SU-DHL-6 (cell line): ENCODE measurements around the gene DSCAML1.

Experiments used
- H2AFZ ChIP-seq: fragments of 200-600 bp; sonication (generic); 2 replicates; pipeline ENCODE4 v1.6.1; 2014; ENCODE audit warnings: low read depth, mild to moderate bottlenecking, moderate library complexity, mixed read lengths, antibody characterized with exemption, low read length; ENCODE audit not compliant: severe bottlenecking
- H3F3A ChIP-seq: fragments of 200-600 bp; shearing (Covaris generic); 2 replicates; pipeline ENCODE4 v1.6.0; 2016; ENCODE audit warnings: antibody characterized with exemption, mild to moderate bottlenecking; ENCODE audit not compliant: insufficient read depth
- H3K27ac ChIP-seq: fragments of 200-600 bp; sonication (generic); 2 replicates; pipeline ENCODE4 v1.5.1; 2016; ENCODE audit warnings: low read depth, mild to moderate bottlenecking, low read length, moderate library complexity, mixed read lengths
- H3K27me3 ChIP-seq: fragments of 200-600 bp; sonication (generic), shearing (Covaris generic); 2 replicates; pipeline ENCODE4 v1.6.0; 2014; ENCODE audit warnings: mild to moderate bottlenecking, low read length
- H3K36me3 ChIP-seq: fragments of 200-600 bp; sonication (generic); 2 replicates; pipeline ENCODE4 v1.6.1; 2014; ENCODE audit warnings: mild to moderate bottlenecking, low read length, mixed read lengths
- H3K4me2 ChIP-seq: fragments of 300-600, 200-600 bp; shearing (Covaris generic), sonication (generic); 2 replicates; pipeline ENCODE4 v1.6.0; 2014; ENCODE audit warnings: low read length, low read depth, mild to moderate bottlenecking; ENCODE audit not compliant: poor library complexity, severe bottlenecking
- H3K4me3 ChIP-seq: fragments of 200-600 bp; sonication (generic); 2 replicates; pipeline ENCODE4 v1.5.1; 2014; ENCODE audit warnings: antibody characterized with exemption, low read length, mild to moderate bottlenecking, mixed read lengths; ENCODE audit not compliant: insufficient read depth, poor library complexity, severe bottlenecking
- H3K79me2 ChIP-seq: fragments of 200-600 bp; sonication (generic); 2 replicates; pipeline ENCODE4 v1.6.1; 2014; ENCODE audit warnings: mild to moderate bottlenecking, low read length, moderate library complexity; ENCODE audit not compliant: insufficient read depth
- H3K9ac ChIP-seq: fragments of 200-600 bp; sonication (generic); 2 replicates; pipeline ENCODE4 v1.7.0; 2014; ENCODE audit warnings: mild to moderate bottlenecking, low read length
- H3K9me2 ChIP-seq: fragments of 200-600 bp; sonication (generic); replicated peaks from 2 replicates; pipeline ENCODE4 v1.6.1; 2014; ENCODE audit warnings: low read length; ENCODE audit not compliant: insufficient read depth
- H3K9me3 ChIP-seq: fragments of 200-600 bp; sonication (generic); 2 replicates; pipeline ENCODE4 v1.6.1; 2014; ENCODE audit warnings: low read length, mixed read lengths; ENCODE audit not compliant: insufficient read depth
- H4K20me1 ChIP-seq: fragments of 200-600 bp; sonication (generic); 2 replicates; pipeline ENCODE4 v1.6.1; 2014; ENCODE audit warnings: low read depth, mild to moderate bottlenecking, antibody characterized with exemption, low read length, moderate library complexity, mixed read lengths
- CTCF ChIP-seq: fragments of 200-600 bp; sonication (generic); IDR thresholded peaks from one replicate; pipeline ENCODE4 v1.5.1; 2017; ENCODE audit warnings: antibody characterized with exemption, mild to moderate bottlenecking, low read length, moderate library complexity; ENCODE audit not compliant: insufficient read depth, poor library complexity, severe bottlenecking
- EZH2phosphoT487 ChIP-seq: fragments of 200-600 bp; sonication (generic), shearing (Covaris generic); conservative IDR thresholded peaks from 2 replicates; pipeline ENCODE4 v1.6.1; 2018; ENCODE audit warnings: mild to moderate bottlenecking, antibody characterized with exemption, low read length, moderate library complexity, mixed read lengths

Gene DSCAML1

GRCh38 chr11:117662671-117663269 is 134.2 kb downstream of the DSCAML1 start:
- H3K9me3 ChIP-seq = no peaks in the 10 kb centered on the region
- H3K4me2 ChIP-seq = no peak overlapping the region
- no peak for TF ChIP-seq CTCF
- TF ChIP-seq EZH2phosphoT487 = no peak
- 0 out of 2 replicates have a peak, but pooled peaks cover 4% of the 10 kb centered on the region for H3K27me3 ChIP-seq
- H3K36me3 ChIP-seq = no peaks in the 10 kb centered on the region
- no peaks in the 10 kb centered on the region for H4K20me1 ChIP-seq
- no peak overlapping the region for H3K9ac ChIP-seq
- H3K4me3 ChIP-seq = no peak overlapping the region
- no peak overlapping the region for H2AFZ ChIP-seq
- H3F3A ChIP-seq = no peaks in the 10 kb centered on the region
- no peaks in the 10 kb centered on the region for H3K79me2 ChIP-seq
- no peak overlapping the region for H3K27ac ChIP-seq
- H3K9me2 ChIP-seq = no peaks in the 10 kb centered on the region

GRCh38 chr11:117662255-117662654 is 134.8 kb downstream of the DSCAML1 start:
- no peaks in the 10 kb centered on the region for H3K36me3 ChIP-seq
- no peak overlapping the region for H3K9ac ChIP-seq
- 0 out of 2 replicates have a peak, but pooled peaks cover 4% of the 10 kb centered on the region for H3K27me3 ChIP-seq
- no peak overlapping the region for H3K4me3 ChIP-seq
- no peaks in the 10 kb centered on the region for H3F3A ChIP-seq
- no peak overlapping the region for H3K4me2 ChIP-seq
- H3K27ac ChIP-seq = no peak overlapping the region
- H3K9me2 ChIP-seq = no peaks in the 10 kb centered on the region
- no peak overlapping the region for H2AFZ ChIP-seq
- no peak for TF ChIP-seq CTCF
- no peak for TF ChIP-seq EZH2phosphoT487
- no peaks in the 10 kb centered on the region for H4K20me1 ChIP-seq
- no peaks in the 10 kb centered on the region for H3K9me3 ChIP-seq
- H3K79me2 ChIP-seq = no peaks in the 10 kb centered on the region

GRCh38 chr11:117658809-117659208 is 138.2 kb downstream of the DSCAML1 start:
- H3K9me2 ChIP-seq = no peaks in the 10 kb centered on the region
- H3K79me2 ChIP-seq = no peaks in the 10 kb centered on the region
- H3K27ac ChIP-seq = no peak overlapping the region
- H3K4me3 ChIP-seq = no peak overlapping the region
- no peak overlapping the region for H2AFZ ChIP-seq
- no peak overlapping the region for H3K4me2 ChIP-seq
- no peaks in the 10 kb centered on the region for H3K9me3 ChIP-seq
- H3K27me3 ChIP-seq = 0 out of 2 replicates have a peak, but pooled peaks cover 4% of the 10 kb centered on the region
- no peaks in the 10 kb centered on the region for H3K36me3 ChIP-seq
- no peaks in the 10 kb centered on the region for H3F3A ChIP-seq
- H3K9ac ChIP-seq = no peak overlapping the region
- H4K20me1 ChIP-seq = no peaks in the 10 kb centered on the region
- TF ChIP-seq CTCF = no peak
- TF ChIP-seq EZH2phosphoT487 = no peak
